ENCODE results near the gene GLYATL3.
A peak's percentile ranks its signal among the peaks of the same experiment; 100 is the strongest.
"Not testable (repeated sequence)": the region's sequence is repeated elsewhere in the genome, so short reads cannot be mapped to it uniquely, and the experiment has no call there.

Gene GLYATL3

GRCh38 chr6:49499623-49500022, at the start of gene GLYATL3:
Gene GLYATL3 (plus strand): TSS chr6:49499923. CDS start chr6:49511991, 12,068 bp downstream.
- no peak for DNase-seq

- no peak for DNase-seq
These were observed 46.5 kb upstream of the GLYATL3 start for GRCh38 chr6:49453221-49453620.

DNA sequence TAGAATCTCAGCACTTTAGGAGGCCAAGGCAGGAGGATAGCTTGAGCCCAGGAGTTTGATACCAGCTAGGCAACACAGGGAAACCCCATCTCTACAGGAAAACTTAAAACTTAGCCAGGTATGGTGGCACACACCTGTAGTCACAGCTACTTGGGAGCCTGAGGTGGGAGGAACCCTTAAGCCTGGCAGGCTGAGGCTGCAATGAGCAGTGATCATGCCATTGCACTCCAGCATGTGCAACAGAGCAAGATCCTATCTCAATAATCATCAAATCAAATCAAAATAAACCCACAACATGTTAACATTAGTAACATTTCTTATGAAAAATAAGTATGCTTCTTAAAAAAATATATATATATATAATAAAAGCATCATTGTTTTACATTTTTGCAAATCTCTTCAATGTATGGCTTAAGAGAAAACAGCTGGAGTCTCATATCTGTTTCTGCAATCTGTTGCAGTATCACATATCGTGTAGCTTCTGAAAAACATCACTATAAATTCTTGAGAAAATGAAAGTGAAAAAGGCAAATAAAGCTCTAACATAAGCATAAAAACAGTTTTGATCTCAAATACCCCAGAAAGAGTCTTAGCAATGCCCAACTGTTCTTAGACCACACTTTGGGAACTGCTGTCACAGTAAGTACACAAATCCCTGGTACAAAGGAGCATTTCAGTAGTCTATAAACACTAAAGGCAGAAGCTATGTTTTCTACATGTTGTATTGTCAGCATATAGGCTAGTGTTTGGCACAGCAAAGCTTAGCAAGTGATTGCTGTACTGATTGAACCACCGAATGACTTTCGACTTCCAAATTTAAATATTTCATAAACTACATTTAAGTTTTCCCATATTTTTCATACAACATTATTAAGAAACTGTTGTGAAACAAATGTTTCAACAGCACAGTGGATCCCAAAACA, 44.7 kb upstream of the GLYATL3 start:
- DNase-seq, result no peak

GRCh38 chr6:49457771-49458170, 42.0 kb upstream of the GLYATL3 start:
- DNase-seq, result no peak

- DNase-seq, result no peak
These were observed 37.7 kb upstream of the GLYATL3 start for GRCh38 chr6:49462071-49462470.

GRCh38 chr6:49462599-49462926, 37.2 kb upstream of the GLYATL3 start:
- no peak for DNase-seq

- DNase-seq, result peak; percentile 90 to 93
These were observed 36.7 kb upstream of the GLYATL3 start, which contains the start of the genes CENPQ and MMUT for GRCh38 chr6:49462927-49463611. Gene CENPQ (plus strand): TSS chr6:49463370. CDS start chr6:49470177, 6,807 bp downstream. Gene MMUT (minus strand): TSS chr6:49463253. CDS start chr6:49459466, 3,787 bp downstream.

- DNase-seq, result no peak
These were observed 36.1 kb upstream of the GLYATL3 start for GRCh38 chr6:49463612-49463967.

DNA sequence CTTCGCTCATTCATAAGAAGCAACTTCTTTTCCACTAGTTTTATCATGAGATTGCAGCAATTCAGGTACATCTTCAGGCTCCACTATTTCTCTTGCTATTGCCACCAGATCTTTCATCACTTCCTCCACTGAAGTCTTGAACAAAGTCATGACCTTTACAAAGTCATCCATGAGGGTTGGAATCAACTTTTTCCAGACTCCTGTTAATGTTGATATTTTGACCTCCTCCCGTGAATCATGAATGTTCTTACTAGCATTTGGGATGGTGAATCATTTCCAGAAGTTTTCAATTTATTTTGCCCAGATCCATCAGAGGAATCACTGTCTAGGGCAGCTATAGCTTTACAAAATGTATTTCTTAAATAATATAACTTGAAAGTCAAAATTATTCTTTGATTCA, 35.0 kb upstream of the GLYATL3 start:
- no peak for DNase-seq

DNA sequence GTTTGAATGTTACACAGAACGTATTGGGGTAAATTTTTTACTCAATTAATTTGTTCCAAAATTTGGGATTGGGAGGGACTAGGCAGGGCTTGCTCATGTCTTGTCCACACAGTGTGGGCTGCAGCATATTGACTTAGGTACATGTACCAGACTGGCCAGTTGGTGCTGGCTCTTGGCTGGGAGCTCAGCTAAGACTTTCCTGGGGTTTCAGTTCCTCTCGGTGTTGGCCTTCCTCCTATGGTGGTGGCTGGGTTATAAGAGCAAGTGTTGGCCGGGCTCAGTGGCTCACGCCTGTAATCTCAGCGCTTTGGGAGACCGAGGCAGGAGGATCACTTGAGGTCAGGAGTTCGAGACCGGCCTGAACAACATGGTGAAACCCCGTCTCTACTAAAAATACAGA, 31.7 kb upstream of the GLYATL3 start:
- no peak for DNase-seq

GRCh38 chr6:49476564-49476963, 23.2 kb upstream of the GLYATL3 start:
- not testable (repeated sequence) for DNase-seq

DNA sequence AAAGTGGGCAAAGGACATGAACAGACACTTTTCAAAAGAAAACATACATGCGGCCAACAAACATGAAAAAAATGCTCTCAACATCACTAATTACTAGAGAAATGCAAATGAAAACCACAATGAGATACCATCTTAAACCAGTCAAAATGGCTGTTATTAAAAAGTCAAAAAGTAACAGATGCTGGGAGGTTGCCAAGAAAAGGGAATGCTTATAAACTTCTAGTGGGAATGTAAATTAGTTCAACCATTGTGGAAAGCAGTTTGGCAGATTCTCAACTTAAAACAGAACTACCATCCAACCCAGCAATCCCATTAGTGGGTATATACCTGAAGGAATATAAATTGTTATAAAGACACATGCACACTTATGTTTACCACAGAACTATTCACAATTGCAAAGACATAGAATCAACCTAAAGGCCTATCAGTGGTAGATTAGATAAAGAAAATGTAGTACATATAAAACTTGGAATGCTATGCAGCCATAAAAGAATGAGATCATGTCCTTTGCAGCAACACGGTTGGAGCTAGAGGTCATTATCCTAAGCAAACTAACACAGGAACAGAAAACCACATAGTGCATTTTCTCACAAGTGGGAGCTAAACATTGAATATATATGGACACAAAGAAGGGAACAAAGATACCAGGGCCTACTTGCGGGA, 20.3 kb upstream of the GLYATL3 start:
- DNase-seq, result no peak

DNA sequence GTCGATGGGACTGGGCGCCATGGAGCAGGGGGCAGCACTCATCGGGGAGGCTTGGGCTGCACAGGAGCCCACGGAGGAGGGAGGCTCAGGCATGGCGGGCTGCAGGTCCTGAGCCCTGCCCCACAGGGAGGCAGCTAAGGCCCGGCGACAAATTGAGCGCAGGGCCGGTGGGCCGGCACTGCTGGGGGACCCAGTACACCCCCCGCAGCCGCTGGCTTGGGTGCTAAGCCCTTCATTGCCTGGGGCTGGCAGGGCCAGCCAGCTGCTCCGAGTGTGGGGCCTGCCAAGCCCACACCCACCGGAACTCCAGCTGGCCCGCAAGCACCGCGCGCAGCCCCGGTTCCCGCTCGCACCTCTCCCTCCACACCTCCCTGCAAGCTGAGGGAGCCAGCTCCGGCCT, 17.9 kb upstream of the GLYATL3 start:
- not testable (repeated sequence) for DNase-seq

DNA sequence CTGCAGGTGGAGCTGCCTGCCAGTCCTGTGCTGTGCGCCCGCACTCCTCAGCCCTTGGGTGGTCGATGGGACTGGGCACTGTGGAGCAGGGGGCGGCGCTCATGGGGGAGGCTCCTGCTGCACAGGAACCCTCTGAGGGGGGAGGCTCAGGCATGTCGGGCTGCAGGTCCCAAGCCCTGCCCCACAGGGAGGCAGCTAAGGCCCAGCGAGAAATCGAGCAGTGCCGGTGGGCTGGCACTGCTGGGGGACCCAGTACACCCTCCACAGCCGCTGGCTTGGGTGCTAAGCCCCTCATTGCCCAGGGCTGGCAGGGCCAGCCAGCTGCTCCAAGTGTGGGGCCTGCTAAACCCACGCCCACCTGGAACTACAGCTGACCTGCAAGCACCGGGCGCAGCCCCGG, 16.3 kb upstream of the GLYATL3 start:
- not testable (repeated sequence) for DNase-seq

DNA sequence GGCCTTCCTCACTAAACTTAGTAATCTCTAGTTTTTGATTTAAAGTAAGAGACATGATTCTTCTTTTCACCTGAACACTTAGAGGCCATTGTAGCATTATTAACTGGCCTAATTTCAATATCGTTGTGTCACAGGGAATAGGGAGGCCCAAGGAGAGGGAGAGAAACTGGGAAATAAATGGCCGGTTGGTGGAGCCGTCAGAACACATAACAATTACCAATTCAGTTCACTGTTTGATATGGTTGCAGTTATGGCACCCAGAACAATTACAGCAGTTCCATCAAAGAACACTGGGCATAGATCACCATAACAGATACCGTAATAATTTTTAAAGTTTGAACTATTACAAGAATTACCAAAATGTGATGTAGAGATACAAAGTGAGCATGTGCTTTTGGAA, 9.1 kb upstream of the GLYATL3 start:
- no peak for DNase-seq

GRCh38 chr6:49497304-49497703, 2.4 kb upstream of the GLYATL3 start:
- no peak for DNase-seq

DNA sequence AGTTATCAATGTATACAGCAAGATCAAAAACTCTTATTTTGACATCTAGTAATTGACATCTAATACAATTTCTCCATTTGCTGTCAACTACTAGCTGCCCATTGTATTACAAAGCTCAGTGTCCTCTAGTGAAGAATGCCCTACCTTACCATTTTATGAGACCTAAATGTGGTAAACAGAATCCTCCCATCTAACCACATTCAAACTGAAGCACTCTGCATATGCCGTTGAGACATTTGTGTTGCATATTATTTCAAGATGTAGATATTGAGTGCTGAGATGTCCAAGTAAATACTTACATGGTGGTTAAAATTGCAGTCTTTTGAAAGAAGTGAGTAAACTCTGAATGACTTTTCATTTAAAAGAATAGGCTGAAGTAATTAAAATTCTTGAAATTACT, 597 bp upstream of the GLYATL3 start:
- no peak for DNase-seq

DNA sequence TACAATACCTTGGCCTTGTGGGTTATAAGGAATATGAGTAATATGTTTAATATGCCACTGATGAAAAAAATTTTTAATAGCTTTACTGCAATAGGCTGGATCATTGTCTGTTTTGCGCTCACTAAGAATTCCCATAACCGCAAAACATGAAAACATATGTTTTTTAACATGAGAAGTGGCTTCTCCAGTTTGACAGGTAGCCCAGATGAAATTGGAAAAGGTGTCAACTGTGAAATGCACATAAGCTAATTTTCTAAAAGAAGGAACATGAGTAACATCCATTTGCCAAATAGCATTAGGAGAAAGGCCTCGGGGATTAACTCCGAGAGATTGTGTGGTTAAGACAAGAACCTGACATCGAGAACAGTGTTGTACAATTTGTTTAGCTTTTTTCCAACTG, 4.9 kb downstream of the GLYATL3 start:
- no peak for DNase-seq

- DNase-seq, result no peak
These were observed 6.9 kb downstream of the GLYATL3 start for GRCh38 chr6:49506569-49507111.

DNA sequence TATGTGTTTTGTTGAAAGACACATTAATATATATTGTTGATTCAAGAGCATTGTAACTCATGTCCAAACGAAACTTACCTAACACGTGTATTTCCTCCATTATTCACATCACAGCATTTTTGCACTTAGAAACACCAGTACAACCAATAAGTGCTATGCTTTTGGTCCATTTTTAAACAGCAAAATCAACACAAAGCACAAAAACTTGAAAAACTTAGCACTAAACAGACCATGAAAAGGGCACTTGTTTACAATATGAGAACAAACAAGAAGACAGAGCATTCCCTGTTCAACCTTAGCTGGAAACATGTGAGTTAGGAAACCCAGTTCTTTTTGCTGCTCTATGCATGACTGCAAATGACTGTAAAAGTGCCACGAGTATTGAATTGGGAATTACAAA, 9.6 kb downstream of the GLYATL3 start:
- no peak for DNase-seq

- DNase-seq, result no peak
These were observed 13.6 kb downstream of the GLYATL3 start for GRCh38 chr6:49513153-49513989.
